B cell (primary cell): Measurements from ENCODE around the gene THSD7A. TPM values are rescaled to one million over a fixed set of nuclear protein-coding genes. Genes with fewer than 3 reads are reported as not detected.

Source experiments
- ATAC-seq: fragments of 200-7000 bp; cut with Tn5 transposase; one replicate; pipeline ENCODE4 v1.10.0; 2021; ENCODE audit warnings: low read depth, mild to moderate bottlenecking, moderate number of reproducible peaks, moderate library complexity
- CTCF ChIA-PET: fragments of 350-600 bp; sonication (Branson Sonifier 250); formaldehyde crosslinking; loops from one replicate; lab custom pipeline; 2021; ENCODE audit warnings: antibody characterized with exemption, inconsistent platforms; lab: Charles Lee
- POLR2A ChIA-PET: fragments of 350-600 bp; sonication (Branson Sonifier 250); formaldehyde crosslinking; loops from one replicate; lab custom pipeline; 2021; ENCODE audit warnings: antibody characterized with exemption; lab: Charles Lee
- DNase-seq: peaks from one replicate; pipeline ENCODE4 v3.0.0; 2013
- H2AFZ ChIP-seq: 2 replicates; pipeline ENCODE4 v1.6.1; 2012; ENCODE audit warnings: mild to moderate bottlenecking, low read depth, low read length; ENCODE audit not compliant: insufficient read depth, poor library complexity, severe bottlenecking
- H3K27ac ChIP-seq, 2 donors: 1 replicate in 1 of 2; 2 replicates in 1 of 2; pipeline ENCODE4 v1.5.1; 2012 to 2013; ENCODE audit warnings: low read length in 2 of 2, mild to moderate bottlenecking in 2 of 2, moderate library complexity in 1 of 2
- H3K27me3 ChIP-seq, 4 experiments: fragments of 200-600 bp in 1 of 4; sonication (generic) in 1 of 4; replicated peaks in 1 of 4; 1 replicate in 2 of 4; 2 replicates in 2 of 4; pipeline versions ENCODE4 v1.6.1 to v1.7.0; 2013 to 2016; ENCODE audit warnings: low read length in 3 of 4, mild to moderate bottlenecking in 2 of 4, mixed read lengths in 1 of 4, moderate library complexity in 1 of 4; ENCODE audit not compliant: insufficient read depth in 4 of 4, control insufficient read depth in 3 of 4; ENCODE audit errors: control extremely low read depth in 1 of 4
- H3K36me3 ChIP-seq, 2 experiments: replicated peaks in 1 of 2; 1 replicate in 1 of 2; 2 replicates in 1 of 2; pipeline versions ENCODE4 v1.6.1 to v1.7.1; 2013; ENCODE audit warnings: low read length in 1 of 2; ENCODE audit not compliant: insufficient read depth in 2 of 2, control insufficient read depth in 1 of 2; ENCODE audit errors: control extremely low read depth in 1 of 2, extremely low read depth in 1 of 2
- H3K4me1 ChIP-seq, 2 donors: fragments of 200-600 bp in 1 of 2; sonication (generic) in 1 of 2; 1 replicate in 1 of 2; 2 replicates in 1 of 2; pipeline versions ENCODE4 v1.5.1 to v1.6.1; 2013 to 2017; ENCODE audit warnings: low read length in 2 of 2; ENCODE audit not compliant: control insufficient read depth in 2 of 2, insufficient read depth in 2 of 2
- H3K4me2 ChIP-seq: replicated peaks from 2 replicates; pipeline ENCODE3; 2012; ENCODE audit warnings: mild to moderate bottlenecking, low read depth, low read length; ENCODE audit not compliant: poor library complexity, severe bottlenecking
- H3K4me3 ChIP-seq, 5 experiments: fragments of 200-600 bp in 1 of 5; sonication (generic) in 1 of 5; 1 replicate in 3 of 5; 2 replicates in 2 of 5; pipeline versions ENCODE4 v1.5.1 to v1.7.0; 2011 to 2016; ENCODE audit warnings: low read length in 4 of 5, mild to moderate bottlenecking in 4 of 5, low read depth in 2 of 5, control low read depth in 1 of 5, moderate library complexity in 1 of 5; ENCODE audit not compliant: insufficient read depth in 1 of 5; ENCODE audit errors: control extremely low read depth in 1 of 5, extremely low read depth in 1 of 5
- H3K79me2 ChIP-seq: fragments of 200-600 bp; sonication (generic); one replicate; pipeline ENCODE4 v1.6.0; 2016; ENCODE audit warnings: low read length; ENCODE audit not compliant: control insufficient read depth, insufficient read depth
- H3K9ac ChIP-seq: fragments of 200-600 bp; sonication (generic); 2 replicates; pipeline ENCODE4 v1.6.1; 2017; ENCODE audit warnings: mild to moderate bottlenecking, low read length, moderate library complexity
- H3K9me3 ChIP-seq, 3 donors: one replicate each; pipeline versions ENCODE4 v1.6.1 to v1.7.1; 2013; ENCODE audit warnings: low read length in 2 of 3; ENCODE audit not compliant: control insufficient read depth in 2 of 3, insufficient read depth in 1 of 3; ENCODE audit errors: control extremely low read depth in 1 of 3
- H4K20me1 ChIP-seq: 2 replicates; pipeline ENCODE4 v1.6.0; 2012; ENCODE audit warnings: mild to moderate bottlenecking, low read length; ENCODE audit not compliant: insufficient read depth, control insufficient read depth, poor library complexity, severe bottlenecking
- H3K27ac Mint-ChIP-seq: one replicate; pipeline ENCODE4 v1.8.0; 2021; ENCODE audit warnings: mixed read lengths
- H3K27me3 Mint-ChIP-seq: one replicate; pipeline ENCODE4 v1.8.0; 2021; ENCODE audit warnings: mixed read lengths
- H3K4me1 Mint-ChIP-seq: one replicate; pipeline ENCODE4 v1.8.0; 2021; ENCODE audit warnings: mixed read lengths
- H3K4me3 Mint-ChIP-seq: one replicate; pipeline ENCODE4 v1.8.0; 2021; ENCODE audit warnings: mixed read lengths
- H3K9me3 Mint-ChIP-seq: one replicate; pipeline ENCODE4 v1.8.0; 2022; ENCODE audit warnings: mixed read lengths; ENCODE audit not compliant: insufficient read depth
- EZH2 ChIP-seq: IDR thresholded peaks from 2 replicates; pipeline ENCODE4 v1.6.1; 2012; ENCODE audit warnings: borderline replicate concordance, low read depth, mild to moderate bottlenecking, moderate library complexity, low read length; ENCODE audit not compliant: insufficient read depth, poor library complexity, severe bottlenecking
- WGBS: methylation state at CpG from one replicate; pipeline ENCODE4 v1.1.5; 2013; ENCODE audit warnings: missing lambda C conversion rate; ENCODE audit not compliant: insufficient coverage; 5-methylcytosine and 5-hydroxymethylcytosine counted together
- intact Hi-C: fragments of 100-400 bp; cut with micrococcal nuclease; formaldehyde crosslinking; loops from one replicate; pipeline ENCODE4 v1.10.0; 2022
- polyA plus RNA-seq: library from polyadenylated mRNA; depleted of rRNA; stranded (reverse); fragments of >200 nt; gene quantifications from 2 replicates; pipeline ENCODE4 v1.2.3, GENCODE V29; 2012
- total RNA-seq, 2 donors: library from RNA; stranded (reverse); fragments of 120-200 nt in 1 of 2; gene quantifications; 1 replicate in 1 of 2; 2 replicates in 1 of 2; pipeline versions ENCODE4 v1.2.3 to v1.2.4, GENCODE V29; 2013 to 2022
- TF ChIP-seq, protein P1 (sequence below): fragments of 200-600 bp; IDR thresholded peaks from one replicate; pipeline ENCODE4 v1.8.0; 2022; ENCODE audit warnings: antibody characterized with exemption, mild to moderate bottlenecking

THSD7A gene
- total and polyA plus RNA-seq, 2 donors (not counting 1 experiment from before 2014, with no cell fraction given), result not detected

DNA sequence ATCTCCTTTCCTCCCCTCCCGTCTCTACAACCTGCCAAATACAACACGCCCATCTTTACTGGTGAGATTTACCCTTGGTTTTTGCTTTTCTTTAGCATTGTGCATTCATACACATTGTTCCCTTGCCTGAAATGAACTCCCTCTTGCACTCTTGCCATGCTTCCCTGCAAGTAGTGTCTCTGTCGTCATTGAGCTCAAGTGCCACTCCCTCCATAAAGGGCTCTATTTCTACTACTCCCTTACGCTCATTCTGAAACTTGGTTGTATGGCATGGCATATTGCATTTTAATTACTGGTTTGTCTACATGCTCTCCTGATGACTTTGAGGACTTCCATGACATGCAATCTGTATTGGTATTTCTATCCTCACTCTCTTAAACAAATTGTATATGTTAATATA, 242.7 kb downstream of the THSD7A start:
- H2AFZ ChIP-seq, result no peak overlapping the region
- H3K79me2 ChIP-seq, result no peaks in the 10 kb centered on the region
- no peak overlapping the region for H3K27ac Mint-ChIP-seq
- POLR2A ChIA-PET, result no interaction called here
- H3K4me3 ChIP-seq, result no peak overlapping the region
- no peaks in the 10 kb centered on the region for H3K27me3 Mint-ChIP-seq
- WGBS, result 97% methylated on average over 3 of the region's 4 CpGs
- H3K9me3 ChIP-seq, result no peaks in the 10 kb centered on the region
- H3K4me2 ChIP-seq, result no peak overlapping the region
- no peaks in the 10 kb centered on the region for H3K4me1 ChIP-seq
- no peaks in the 10 kb centered on the region for H3K36me3 ChIP-seq
- no peak overlapping the region for H3K27ac ChIP-seq
- ATAC-seq, result no peak
- no peaks in the 10 kb centered on the region for H4K20me1 ChIP-seq
- CTCF ChIA-PET, result no interaction called here
- no peak for DNase-seq
- no peaks in the 10 kb centered on the region for H3K4me1 Mint-ChIP-seq
- intact Hi-C loops, result no loop called here
- TF ChIP-seq EZH2, result no peak
- TF ChIP-seq, protein P1, sequence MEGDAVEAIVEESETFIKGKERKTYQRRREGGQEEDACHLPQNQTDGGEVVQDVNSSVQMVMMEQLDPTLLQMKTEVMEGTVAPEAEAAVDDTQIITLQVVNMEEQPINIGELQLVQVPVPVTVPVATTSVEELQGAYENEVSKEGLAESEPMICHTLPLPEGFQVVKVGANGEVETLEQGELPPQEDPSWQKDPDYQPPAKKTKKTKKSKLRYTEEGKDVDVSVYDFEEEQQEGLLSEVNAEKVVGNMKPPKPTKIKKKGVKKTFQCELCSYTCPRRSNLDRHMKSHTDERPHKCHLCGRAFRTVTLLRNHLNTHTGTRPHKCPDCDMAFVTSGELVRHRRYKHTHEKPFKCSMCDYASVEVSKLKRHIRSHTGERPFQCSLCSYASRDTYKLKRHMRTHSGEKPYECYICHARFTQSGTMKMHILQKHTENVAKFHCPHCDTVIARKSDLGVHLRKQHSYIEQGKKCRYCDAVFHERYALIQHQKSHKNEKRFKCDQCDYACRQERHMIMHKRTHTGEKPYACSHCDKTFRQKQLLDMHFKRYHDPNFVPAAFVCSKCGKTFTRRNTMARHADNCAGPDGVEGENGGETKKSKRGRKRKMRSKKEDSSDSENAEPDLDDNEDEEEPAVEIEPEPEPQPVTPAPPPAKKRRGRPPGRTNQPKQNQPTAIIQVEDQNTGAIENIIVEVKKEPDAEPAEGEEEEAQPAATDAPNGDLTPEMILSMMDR, result no peak
- no peaks in the 10 kb centered on the region for H3K27me3 ChIP-seq
- no peak overlapping the region for H3K4me3 Mint-ChIP-seq
- no peak overlapping the region for H3K9ac ChIP-seq
- no peaks in the 10 kb centered on the region for H3K9me3 Mint-ChIP-seq

- Histone ChIP-seq H3K4me1 (no peaks in the 10 kb centered on the region), H4K20me1 (no peaks in the 10 kb centered on the region), H3K36me3 (no peaks in the 10 kb centered on the region), H3K27ac (no peak overlapping the region), H2AFZ (no peak overlapping the region), H3K9ac (no peak overlapping the region), H3K4me2 (no peak overlapping the region), H3K27me3 (no peaks in the 10 kb centered on the region), H3K9me3 (no peaks in the 10 kb centered on the region), H3K4me3 (no peak overlapping the region), H3K79me2 (no peaks in the 10 kb centered on the region)
- no peaks in the 10 kb centered on the region for H3K27me3 Mint-ChIP-seq
- no peak for TF ChIP-seq EZH2
- TF ChIP-seq, protein P1, result no peak
- H3K9me3 Mint-ChIP-seq, result no peaks in the 10 kb centered on the region
- H3K4me1 Mint-ChIP-seq, result no peaks in the 10 kb centered on the region
- ATAC-seq (no peak), DNase-seq (no peak)
- H3K4me3 Mint-ChIP-seq, result no peak overlapping the region
- ChIA-PET POLR2A (no interaction called here), CTCF (no interaction called here)
- intact Hi-C loops, result no loop called here
- no peak overlapping the region for H3K27ac Mint-ChIP-seq
- WGBS, result no CpG with 5 or more reads among the region's 1 CpG
Observed at GRCh38 chr7:11587814-11588213, 244.2 kb downstream of the THSD7A start.
